NCI-H226 (cell line): ENCODE results near the gene NLGN1.
"Not testable (repeated sequence)": the region's sequence is repeated elsewhere in the genome, so short reads cannot be mapped to it uniquely, and the experiment has no call there.

Source experiments
- DNase-seq: peaks from one replicate; pipeline ENCODE4 v3.0.0-alpha.2; 2015

NLGN1 gene

GRCh38 chr3:174197416-174197815 is 799.9 kb downstream of the NLGN1 start:
- no peak for DNase-seq

DNA sequence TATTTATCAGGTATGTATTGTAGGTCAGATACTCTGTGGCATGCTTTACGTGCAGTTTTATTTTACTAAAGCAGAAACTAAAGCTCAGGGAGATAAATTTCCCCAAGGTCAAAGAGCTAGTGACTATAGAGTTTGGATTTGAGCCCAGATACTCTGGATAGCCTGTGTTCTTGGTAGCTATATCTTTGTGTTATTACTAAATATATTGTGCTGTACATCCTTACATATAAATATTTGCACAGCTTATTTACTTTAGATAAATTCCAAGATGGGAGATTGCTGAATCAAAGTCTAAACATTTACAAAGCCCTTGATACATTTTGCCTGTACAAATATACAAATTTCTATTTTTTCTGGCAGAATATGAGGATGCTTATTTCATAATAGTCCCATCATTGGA is 800.7 kb downstream of the NLGN1 start:
- DNase-seq = peak; percentile 28

DNA sequence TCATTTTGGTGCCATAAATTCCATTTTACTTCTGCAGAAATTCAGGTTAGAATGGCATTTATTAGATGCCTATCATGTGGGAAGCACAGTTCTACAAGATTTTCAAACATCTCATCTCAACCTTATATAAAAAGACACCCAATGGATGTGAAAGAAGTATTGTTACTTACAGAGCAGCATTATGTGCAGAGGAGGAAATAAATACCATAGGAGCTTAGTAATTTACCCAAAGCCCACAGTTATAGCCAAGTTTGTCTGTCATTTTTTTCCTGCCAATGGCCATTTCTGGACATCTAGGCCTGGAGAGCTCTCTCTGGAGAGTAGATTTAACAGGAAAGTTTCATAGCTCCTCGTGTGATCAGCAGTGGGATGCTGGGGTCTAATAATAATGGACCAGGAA is 802.2 kb downstream of the NLGN1 start:
- no peak for DNase-seq

DNA sequence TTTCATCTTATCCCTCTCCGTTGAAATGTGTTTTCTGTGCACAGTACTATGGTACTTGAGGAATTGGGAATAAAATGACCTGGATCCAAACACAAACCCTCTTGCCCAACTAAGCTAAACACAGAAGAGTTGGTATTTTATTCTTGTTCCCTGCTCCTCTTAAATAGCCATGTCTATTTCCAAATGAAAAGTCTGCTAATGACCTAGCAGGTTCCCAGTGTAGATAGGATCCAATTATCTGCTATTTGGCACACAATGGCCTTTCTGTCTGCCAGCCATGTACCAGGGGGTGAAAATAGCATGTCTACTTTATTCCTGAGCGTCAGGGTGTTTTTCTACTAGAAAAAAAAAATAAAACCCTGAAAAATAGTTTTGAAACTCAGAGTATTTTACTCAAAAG is 804.6 kb downstream of the NLGN1 start:
- DNase-seq = no peak

DNA sequence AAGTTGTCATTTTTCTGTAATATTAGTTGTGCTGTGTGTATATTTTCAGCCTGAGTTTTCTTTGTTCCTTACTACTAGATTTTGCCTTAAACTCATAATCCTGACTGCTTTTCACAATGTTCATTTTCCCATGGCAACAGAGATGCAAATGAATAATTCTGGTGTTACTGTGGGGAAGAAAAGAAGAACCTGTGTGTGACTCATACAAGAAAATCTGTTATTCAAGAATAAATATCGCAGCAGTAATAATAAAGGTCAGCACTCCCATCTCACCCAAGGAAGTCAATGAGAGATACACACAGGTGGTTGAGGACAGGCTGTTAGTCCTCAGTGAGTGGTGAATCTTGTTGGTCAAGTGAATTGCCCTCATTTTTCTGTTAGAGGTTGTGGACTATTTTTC is 805.0 kb downstream of the NLGN1 start:
- DNase-seq = peak; percentile 21

DNA sequence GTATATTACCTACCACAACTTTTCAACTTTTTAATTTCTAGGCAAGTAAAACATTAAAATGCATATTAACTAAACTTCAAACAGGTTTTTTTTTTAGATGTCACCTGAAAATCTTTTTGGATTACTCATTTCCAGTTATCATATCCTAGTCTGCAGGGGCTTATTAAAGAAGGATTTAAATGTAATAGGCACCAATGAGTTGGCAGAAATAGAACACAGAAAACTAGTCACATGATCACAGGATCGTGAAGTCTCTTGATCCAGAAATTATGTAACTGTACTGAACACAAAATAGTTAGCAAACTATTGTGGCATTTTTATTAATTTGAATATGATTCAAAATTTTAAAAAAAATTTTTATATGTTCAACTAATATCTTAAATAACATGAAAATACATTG is 807.2 kb downstream of the NLGN1 start:
- DNase-seq = no peak

DNA sequence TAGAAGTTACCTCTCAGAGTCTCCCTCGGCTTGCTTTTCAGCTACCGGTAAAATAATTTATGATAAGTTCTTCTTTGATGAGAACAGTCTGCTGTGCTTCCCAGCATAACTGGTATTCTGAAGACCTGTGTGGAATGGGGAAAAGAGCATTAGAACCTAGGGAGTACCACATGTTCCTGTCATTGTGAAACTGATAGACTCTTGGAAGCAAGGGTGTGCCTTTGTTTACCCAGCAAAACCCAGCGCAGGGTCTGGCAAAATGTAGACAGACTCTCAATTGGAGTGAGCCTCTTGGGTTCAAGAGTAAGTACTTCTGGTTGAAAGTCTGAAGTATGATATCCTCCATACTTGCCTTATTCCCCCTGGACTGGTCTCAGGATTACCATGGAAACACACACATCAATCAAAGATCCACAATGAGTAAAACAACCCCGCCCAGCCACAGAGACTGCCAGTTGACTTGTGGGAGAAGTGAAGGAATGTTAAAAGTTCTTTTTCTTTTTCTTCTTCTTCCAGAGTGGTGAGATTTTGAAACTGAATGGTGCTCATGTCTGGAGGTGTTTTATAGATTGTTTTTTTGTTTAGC is 809.2 kb downstream of the NLGN1 start:
- DNase-seq = peak; percentile 40

DNA sequence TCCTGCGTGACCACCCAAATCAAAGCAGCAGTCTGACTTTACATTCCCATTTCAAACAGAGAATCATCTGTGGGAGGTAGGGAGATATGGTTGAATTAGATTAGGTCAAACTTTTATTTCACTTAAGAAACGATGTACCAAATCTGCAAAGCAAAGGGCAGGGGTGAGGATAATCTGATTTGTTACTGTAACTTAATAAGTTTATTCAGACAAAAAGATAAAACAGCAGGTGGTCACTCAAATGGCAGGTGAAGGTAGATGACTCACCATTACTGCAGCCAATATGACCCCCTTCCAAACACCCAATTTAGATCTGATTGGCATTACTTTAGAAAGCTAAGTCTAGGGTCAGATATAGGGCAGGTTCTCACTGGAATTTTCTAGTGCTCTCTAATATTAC is 810.6 kb downstream of the NLGN1 start:
- no peak for DNase-seq

- not testable (repeated sequence) for DNase-seq
Measured at GRCh38 chr3:174211896-174212295, 814.4 kb downstream of the NLGN1 start.

- DNase-seq = no peak
Measured at GRCh38 chr3:174215456-174215855, 817.9 kb downstream of the NLGN1 start.

- DNase-seq = no peak
Measured at GRCh38 chr3:174216019-174216418, 818.5 kb downstream of the NLGN1 start.

DNA sequence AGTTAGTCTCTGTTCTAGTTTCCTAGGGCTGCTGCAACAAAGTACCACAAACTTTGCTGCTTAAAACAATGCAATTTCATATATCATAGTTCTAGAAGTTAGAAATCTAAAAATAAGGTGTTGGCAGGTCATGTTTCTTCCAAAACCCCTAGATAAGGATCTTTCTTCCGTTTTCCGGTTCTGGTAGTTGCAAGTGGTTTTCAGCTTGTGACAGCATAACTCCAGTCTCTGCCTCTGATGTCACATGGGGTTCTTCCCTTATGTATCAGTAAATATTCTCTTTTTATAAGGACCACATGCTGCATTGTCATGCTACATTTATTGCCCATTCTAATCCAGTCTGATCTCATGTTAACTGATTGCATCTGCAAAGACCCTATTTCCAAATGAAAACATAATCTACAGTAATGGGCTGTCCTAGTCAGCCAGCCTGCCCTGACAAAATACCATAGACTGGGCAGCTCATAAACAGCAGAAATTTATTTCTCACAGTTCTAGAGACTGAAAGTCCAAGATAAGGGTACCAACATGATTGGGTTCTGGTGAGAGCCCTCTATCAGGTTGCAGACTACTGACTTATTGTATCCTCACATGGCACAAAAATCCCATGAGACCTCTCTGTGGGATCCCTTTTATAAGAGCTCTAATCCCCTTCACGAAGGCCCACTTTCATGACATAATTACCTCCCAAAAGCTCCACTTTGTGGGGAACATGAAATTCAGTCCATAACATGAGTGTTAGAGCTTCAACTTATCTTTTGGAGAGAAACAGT is 819.6 kb downstream of the NLGN1 start:
- DNase-seq = no peak

GRCh38 chr3:174218016-174218415 is 820.5 kb downstream of the NLGN1 start:
- no peak for DNase-seq

- DNase-seq = no peak
Measured at GRCh38 chr3:174219738-174220137, 822.2 kb downstream of the NLGN1 start.

DNA sequence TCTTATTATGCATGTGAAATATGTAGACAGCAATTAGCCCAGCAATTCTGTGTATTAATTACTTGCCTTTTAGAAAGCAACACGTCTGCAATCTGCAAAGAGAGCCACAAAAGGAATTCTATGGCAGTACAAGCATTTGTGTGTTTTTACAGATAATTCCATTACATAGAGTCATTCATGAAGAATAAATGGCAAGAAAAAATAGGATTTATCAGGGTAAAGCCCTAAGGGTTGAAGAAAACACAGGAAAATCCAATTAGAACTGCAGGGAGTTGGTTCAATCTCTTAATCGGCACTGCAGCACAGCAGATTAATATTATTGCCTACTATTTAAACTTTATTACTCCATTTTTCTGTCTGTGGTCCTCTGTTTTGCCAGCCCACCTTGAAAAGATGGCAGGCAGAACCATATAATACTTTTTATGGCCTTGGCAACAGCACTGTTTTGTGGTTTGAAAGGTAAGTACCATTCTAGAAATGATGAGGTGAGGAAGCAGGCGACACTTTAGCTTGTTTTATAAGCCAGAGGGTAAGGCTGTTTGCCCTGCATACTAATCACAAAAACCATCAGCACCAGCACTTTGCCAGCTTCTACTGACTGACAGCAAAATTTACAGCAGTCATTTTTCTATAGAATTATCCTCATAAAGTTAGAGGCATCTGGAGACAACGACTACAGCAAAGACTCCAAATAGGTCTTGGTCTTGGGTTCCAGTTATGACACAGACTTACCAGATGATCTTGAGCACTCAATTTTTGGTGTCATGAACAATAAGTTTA is 823.4 kb downstream of the NLGN1 start:
- DNase-seq = no peak

DNA sequence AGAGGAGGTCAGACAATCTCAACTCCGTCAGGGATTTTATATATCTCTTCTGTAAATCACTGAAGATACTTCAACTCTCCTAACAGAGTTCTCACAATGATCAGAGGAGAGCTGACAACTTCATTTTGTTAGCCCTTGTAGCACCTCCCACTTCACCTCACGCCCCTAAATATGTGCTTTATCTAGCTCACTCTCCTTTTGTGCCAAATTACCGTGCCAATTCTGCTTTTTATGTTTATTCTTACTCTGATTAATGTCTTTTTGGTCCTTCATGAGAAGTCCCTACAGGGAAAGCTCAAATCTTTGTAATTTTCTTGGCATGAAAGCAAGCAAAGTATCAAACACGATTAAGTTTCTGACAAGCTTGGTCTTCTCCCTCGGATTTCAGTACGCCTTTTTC is 825.5 kb downstream of the NLGN1 start:
- no peak for DNase-seq

- no peak for DNase-seq
Measured at GRCh38 chr3:174223626-174224025, 826.1 kb downstream of the NLGN1 start.

- no peak for DNase-seq
Measured at GRCh38 chr3:174229916-174230315, 832.4 kb downstream of the NLGN1 start.

DNA sequence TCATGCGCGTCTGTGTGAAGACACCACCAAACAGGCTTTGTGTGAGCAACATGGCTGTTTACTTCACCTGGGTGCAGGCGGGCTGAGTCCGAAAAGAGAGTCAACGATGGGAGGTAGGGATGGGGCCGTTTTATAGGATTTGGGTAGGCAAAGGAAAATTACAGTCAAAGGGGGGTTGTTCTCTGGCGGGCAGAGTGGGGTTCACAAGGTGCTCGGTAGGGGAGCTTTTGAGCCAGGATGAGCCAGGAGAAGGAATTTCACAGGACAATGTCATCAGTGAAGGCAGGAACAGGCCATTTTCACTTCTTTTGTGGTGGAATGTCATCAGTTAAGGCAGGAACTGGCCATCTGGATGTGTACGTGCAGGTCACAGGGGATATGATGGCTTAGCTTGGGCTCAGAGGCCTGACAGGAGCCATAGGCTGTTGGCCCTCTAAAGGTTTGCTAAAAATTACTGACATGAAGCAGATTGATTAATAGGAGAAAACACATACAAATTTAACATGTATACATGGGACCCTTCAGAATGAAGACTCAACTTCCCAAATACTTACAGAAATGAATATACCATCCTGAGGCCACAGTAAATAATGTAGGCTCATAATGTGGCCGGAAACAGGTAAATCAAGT is 834.6 kb downstream of the NLGN1 start:
- not testable (repeated sequence) for DNase-seq

DNA sequence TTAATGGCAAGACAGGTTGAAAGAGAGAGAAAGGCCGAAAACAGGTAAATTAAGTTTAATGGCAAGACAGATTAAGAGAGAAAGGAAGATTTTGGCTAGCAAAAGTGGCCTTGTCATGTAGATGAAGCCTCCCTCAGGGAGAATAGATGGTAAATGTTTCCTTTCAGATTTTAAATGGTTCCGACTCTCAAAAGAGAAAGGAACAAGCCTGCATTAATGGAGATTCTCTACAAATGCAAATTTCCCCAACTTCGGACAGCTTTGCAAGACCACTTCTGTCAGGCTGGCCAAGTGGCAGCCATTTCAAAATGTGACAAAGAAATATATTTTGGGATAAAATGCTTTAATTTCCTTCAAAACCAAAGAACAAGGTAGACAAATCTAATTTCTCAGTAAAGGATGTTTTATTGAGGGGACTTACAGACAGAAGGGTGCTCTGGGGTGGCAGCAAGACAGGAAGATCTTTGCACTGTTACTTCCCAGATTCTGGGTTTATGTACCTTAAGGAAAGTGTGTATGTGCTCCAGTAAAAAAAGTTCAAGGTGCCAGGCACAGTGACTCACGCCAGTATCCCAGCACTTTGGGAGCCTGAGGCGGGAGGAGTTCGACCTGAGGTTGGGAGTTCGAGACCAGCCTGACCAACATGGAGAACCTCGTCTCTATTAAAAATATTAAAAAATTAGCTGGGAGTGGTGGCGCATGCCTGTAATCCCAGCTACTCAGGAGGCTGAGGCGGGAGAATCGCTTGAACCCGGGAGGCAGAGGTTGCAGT is 835.3 kb downstream of the NLGN1 start:
- no peak for DNase-seq

DNA sequence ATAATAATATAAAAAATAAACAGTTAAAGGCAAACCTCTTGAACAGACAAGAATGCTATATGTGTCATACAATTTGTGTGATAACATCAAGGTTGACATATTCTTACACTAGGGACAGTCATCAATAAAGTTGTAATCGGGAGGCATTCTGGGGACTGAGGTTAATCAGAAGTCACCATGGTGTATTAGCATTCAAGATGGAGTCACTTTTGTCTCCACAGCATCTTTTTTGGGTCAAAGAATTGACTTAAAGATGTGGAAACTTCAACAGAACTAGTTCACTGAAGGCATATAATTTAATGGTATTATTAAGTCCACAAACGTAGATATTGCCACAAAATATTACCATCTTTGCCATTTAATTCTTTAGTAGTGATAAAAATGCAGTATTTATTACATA is 836.0 kb downstream of the NLGN1 start:
- DNase-seq = no peak

DNA sequence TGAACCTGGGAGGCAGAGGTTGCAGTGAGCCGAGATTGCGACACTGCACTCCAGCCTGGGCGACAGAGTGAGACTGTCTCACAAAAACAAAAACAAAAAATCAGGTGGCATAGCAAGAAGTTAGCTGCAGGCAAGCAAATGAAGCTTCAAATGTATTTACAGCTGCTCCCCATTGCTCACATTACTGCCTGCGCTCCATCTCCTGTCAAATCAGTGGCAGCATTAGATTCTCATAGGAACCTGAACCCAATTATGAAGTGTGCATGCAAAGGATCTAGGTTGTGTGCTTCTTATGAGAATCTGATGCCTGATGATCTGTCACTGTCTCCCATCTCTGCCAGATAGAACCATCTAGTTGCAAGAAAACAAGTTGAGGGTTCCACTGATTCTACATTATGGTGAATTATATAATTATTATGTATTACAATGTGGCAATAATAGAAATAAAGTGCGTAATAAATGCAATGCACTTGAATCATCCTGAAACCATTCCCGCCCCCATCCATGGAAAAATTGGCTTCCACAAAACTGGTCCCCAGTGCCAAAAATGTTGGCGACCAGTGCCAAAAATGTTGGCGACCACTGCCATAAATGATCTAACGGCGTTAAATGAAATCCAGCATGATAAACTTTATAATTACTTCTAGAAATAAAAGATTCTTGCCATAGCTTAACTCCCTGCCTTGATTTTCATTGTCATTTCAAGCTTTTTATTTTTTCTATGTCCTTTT is 844.9 kb downstream of the NLGN1 start:
- no peak for DNase-seq
